HG02870 (cell line): ENCODE results near the gene COL19A1.
"Not testable (repeated sequence)": the region's sequence is repeated elsewhere in the genome, so short reads cannot be mapped to it uniquely, and the experiment has no call there.

Source experiments
- ATAC-seq: cut with Tn5 transposase; IDR thresholded peaks from one replicate; pipeline ENCODE4 v1.9.1; 2021; ENCODE audit warnings: mild to moderate bottlenecking, moderate library complexity; ENCODE audit not compliant: unreplicated experiment

The COL19A1 gene

GRCh38 chr6:69953491-69953890 lies 87.1 kb downstream of the COL19A1 start:
- ATAC-seq: no peak

DNA sequence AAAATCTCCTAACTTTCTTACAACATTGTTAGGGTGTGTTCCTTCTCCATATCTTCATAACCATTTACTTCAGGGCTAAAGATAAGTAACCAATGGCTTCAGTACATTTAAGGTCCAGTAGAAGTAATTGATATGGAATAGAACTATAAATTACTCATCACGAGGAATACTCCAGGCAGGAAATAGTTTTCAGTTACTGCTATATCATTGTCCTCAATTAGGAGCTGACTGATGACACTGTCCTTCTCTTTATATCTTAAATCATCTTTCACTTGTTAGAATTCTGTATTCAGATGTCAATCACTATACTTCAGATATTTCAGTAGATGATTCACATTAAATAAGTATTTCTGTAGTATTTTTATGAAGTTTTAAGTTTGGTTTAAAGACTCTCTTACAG lies 88.4 kb downstream of the COL19A1 start:
- ATAC-seq: no peak

DNA sequence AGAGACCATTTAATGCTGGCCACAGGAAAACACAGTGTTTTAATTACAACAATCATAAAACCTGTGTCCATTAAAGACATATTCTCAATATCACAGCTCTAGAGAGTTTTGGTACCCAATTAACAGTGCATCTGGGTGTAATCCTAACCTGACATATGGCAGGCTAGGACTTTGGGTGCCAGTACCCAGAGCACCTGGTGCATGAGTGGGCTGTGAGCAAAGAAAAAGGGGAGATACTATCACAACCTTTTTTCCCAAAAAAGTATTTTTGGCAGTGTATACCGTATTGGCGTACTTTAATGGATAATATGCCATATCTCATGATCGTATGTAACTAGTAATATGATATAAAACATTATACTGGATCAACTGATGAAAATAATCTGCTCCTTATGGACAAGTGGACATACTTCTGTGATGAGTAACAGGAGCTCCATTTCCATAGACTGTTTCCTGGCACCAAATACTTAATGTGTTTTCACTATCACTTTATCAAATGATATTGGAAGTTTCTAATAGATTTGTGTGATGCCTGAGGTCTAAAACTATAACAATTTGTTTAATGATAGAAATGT lies 91.7 kb downstream of the COL19A1 start:
- ATAC-seq: no peak

DNA sequence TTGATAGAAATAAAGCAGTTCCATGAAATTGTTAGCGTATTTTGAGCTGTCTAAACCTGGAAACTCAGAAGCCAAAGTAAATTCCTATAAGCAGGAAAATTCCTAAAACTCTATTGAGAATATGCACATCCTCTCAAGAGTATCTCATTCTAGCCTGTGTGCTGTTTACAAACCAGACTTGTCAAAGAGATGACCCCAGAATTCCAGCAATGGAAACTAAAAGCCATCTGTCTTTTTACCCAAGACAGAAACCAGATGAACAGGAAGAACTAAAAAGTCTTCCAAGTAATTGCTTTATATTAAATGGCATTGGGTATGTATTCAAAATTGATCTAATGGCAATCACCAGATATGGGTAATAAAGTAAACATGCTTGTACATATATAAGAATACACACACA lies 92.6 kb downstream of the COL19A1 start:
- ATAC-seq: no peak

DNA sequence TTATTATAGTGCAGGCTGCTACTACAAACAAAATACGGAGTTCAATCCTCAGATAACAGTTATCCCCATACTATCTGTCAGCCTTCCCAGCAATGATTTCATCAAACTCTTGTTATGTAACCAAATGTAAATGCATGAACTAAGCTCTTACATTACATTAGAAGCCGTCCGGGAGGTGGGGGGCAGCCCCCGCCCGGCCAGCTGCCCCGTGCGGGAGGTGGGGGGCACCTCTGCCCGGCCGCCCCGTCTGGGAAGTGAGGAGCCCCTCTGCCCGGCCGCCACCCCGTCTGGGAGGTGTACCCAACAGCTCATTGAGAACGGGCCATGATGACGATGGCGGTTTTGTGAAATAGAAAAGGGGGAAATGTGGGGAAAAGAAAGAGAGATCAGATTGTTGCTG lies 99.6 kb downstream of the COL19A1 start:
- not testable (repeated sequence) for ATAC-seq

GRCh38 chr6:69973138-69973537 lies 106.8 kb downstream of the COL19A1 start:
- no peak for ATAC-seq

- ATAC-seq: no peak
Observed at GRCh38 chr6:69973763-69974162, 107.4 kb downstream of the COL19A1 start.

DNA sequence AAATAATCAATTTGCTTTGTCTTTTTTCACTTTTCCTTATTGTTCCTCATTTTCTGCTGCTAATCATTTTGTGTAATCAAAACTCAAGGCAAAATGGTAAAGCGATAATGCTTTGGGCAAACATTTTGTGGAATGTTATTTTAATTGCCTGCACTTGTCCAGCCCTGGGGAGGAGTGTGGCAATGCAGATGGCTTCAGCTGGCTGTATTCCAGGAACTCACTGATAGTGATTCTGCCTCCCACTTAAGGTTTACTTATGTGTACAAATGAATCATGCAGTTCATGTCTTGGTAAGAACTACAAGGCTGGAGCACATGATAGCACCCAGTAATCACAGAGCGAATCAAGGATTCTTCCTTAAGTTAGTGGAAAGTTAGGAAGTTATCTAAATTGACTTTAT lies 107.8 kb downstream of the COL19A1 start:
- no peak for ATAC-seq

GRCh38 chr6:69976591-69977090 lies 110.3 kb downstream of the COL19A1 start:
- ATAC-seq: no peak

DNA sequence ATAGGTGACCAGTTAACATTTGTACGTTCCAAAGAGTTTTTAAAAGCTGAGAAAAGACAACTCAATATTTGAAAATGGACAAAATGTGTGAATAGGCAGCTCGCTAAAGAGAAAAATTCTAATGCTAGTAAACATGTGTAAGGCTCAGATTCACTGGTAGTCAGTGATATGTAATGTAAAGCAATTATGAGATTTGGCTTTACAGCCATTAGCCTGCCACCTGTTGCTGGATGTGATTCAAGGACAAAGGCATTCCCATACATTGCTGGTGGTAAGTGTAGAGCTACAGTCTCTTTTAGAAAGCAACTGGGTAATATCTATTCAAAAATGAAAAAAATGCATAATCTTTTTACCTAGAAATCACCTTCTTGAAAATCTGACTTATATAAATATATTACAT lies 114.3 kb downstream of the COL19A1 start:
- ATAC-seq: no peak

DNA sequence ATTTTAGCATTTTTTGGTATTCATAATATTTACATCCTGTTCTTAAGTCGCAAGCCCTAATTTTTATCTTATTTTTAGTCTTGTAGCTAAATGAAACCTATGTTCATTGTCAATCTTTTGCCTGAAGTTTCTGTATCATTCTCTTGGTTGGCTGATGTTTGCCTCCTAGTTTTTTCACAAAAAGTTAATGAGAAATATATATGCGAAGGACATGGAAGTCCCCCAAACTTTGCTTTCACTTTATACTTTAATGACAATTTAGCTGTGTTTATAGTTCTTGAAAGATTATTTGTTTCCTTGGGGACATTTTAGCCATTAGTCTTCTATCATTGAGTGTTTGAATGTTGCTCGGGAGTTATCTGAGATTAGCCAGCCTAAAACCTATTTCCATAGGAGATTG lies 118.2 kb downstream of the COL19A1 start:
- ATAC-seq: no peak

DNA sequence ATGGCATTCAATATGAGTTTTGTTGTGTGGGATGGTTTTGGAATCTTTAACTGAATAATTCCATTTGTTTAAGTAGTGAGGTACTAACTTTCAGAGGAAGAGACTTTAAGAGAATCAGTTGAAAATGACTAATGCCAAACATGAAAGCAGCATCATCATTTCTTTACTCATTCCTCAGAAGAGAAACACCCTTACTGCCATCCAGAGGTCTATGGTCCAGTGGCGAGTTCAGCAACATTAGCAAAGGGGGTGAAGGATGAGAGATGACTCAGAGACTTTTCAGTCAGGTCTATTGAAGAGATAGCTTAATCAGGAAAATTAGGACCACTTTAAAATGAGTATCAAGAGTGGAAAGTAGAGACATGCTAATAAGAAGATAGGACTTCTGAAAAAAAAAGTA lies 118.8 kb downstream of the COL19A1 start:
- peak; percentile 60 for ATAC-seq

DNA sequence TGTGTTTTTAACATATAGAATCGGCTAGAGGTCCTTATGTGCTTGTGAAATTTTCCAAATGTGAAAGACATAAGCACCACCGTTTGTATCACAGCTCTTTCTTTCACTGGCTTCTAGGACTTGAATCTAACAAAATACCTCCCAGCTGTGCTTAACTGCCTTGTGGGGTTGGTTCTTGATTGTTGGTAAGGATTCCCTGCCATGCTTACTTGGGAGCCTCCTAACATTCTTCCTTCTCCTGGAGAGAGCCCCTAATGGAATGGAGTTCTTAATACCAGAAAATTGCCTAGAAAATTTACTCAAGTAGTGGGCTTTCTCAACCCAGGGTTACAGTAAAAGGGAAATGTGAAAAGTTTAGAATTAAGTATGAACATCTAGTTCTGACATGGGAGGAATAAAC lies 121.2 kb downstream of the COL19A1 start:
- ATAC-seq: no peak

DNA sequence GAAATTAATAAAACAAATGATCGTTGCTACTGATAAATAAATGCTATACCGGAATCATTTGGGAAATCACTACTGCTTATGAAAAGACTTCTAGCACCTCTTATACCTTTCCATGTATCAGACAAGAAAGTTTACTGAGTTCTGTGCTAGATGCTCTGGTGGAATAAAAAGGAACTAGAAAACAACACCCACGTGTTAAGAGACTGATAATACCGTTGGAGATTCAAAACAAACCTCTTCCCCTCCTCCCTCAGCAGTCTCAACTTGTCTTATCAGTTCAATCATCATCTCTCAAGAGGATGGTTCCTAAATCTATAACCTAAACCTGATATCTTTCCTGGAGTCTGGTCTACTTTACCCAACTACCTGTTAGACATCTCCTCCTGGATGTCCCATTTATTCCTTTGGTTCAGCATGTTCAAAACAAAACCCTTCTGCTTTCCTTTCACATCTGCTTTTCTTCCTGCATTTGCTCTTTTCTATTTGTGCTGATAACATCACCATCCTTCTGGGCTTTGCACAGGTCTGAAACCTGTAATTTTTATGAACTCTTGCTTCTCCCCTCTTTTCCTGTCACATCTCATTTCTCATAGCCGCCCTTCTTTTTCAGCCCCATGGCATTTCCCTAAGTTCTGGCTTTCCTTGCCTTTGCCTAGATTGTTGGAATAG lies 122.2 kb downstream of the COL19A1 start:
- ATAC-seq: peak; percentile 64

DNA sequence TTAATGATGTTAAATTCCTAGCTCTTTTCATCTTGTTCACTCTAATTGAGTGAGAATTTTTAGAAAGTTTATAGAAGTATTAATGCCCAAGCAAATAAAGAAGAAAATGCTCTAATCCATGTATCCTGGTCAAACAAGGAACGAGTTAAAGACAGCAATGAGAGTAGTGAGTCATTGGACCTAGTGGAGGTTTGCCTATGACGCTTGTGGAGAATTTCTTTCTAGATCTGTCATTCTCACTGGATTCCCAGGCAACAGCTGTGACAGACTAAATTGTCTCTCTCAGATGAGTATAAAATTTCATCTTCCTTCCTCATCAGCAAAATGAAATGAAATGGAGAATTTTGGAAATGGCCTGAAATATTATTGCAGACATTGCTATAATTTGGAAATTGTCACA lies 127.9 kb downstream of the COL19A1 start:
- no peak for ATAC-seq

GRCh38 chr6:70008189-70008588 lies 141.8 kb downstream of the COL19A1 start:
- ATAC-seq: no peak

- ATAC-seq: not testable (repeated sequence)
Observed at GRCh38 chr6:70010339-70010738, 144.0 kb downstream of the COL19A1 start.

DNA sequence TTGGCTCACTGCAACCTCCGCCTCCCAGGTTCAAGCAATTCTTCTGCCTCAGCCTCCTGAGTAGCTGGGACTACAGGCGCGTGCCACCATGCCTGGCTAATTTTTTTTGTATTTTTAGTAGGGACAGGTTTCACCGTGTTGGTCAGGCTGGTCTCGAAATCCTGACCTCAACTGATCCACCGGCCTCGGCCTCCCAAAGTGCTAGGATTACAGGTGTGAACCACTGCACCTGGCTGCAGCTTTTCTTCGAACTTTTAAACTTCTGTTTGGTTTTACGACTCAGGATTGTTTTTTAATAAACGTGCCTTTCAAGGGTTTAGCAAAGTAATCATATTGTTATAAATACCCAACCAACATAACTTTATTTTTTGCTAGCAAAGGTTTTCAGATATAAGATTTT lies 156.8 kb downstream of the COL19A1 start:
- ATAC-seq: not testable (repeated sequence)

- ATAC-seq: no peak
Observed at GRCh38 chr6:70028246-70028645, 161.9 kb downstream of the COL19A1 start.

DNA sequence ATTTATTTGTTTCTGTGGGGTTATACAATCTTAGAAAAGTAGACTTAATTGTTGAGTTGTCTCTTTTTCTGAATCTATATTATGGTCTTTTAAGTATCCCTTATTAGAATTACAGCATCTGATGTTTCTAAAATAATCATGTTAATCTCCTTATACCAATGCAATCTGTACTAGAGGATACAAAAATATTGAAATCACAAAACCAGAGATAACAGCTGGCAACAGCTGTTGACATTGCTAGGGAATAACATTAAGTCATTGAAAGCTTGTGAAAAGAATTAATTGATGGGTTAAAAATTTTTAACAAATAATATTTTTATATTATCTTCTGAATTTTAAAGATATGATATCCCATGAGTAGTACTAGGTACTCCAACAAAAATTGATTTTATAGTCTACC lies 162.6 kb downstream of the COL19A1 start:
- ATAC-seq: no peak

- no peak for ATAC-seq
Observed at GRCh38 chr6:70033781-70034180, 167.4 kb downstream of the COL19A1 start.

DNA sequence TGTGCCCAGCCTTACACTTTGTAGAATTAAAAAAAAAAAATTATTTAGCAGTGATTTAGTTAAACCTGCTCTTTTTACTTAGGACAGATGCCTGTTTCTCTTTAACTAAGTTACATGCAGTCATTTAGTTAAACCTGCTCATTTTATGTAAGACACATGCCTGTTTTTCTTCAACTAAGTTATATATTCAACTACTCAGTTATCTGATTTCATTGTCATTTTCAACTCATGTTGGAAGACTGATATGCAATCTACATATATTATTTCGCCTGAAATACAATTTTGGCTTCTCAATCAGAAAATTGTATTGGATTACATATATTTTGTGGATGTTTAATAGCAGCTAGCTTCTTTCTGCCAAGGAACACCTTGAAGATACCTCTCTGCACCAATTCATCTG lies 171.1 kb downstream of the COL19A1 start:
- ATAC-seq: no peak

DNA sequence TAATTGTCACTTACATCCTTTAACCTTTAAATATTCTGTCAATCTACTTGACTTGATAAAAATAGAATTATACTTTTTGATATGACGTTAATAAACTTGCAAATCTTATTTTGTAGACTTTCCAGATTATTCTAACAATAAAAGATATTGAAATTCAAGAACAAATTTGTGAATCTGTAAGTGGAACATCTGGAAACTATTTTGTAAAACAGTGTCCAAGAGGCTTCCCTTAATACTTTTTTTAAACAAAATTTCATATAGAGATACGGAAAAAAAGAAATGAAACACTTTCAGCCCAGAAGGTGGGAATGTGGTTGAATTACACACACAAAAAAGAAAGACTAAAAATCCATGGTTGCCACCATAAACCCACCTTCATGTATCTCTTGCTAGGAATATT lies 174.4 kb downstream of the COL19A1 start:
- ATAC-seq: no peak
